Colonic mucosa (tissue), 4 donors: ENCODE results near the gene SRSF9. TPM values are rescaled to one million over a fixed set of nuclear protein-coding genes. Genes with fewer than 3 reads are reported as not detected.
A peak's percentile ranks its signal among the peaks of the same experiment; 100 is the strongest.

Experiments used
- DNase-seq: peaks from one replicate; pipeline ENCODE4 v3.0.0-alpha.2; 2020
- H3K27ac ChIP-seq: fragments of 200-600 bp; one replicate; pipeline ENCODE4 v1.8.0; 2021
- H3K27me3 ChIP-seq: fragments of 200-600 bp; one replicate; pipeline ENCODE4 v1.8.0; 2021
- H3K36me3 ChIP-seq: fragments of 200-600 bp; one replicate; pipeline ENCODE4 v1.8.0; 2021
- H3K4me1 ChIP-seq: fragments of 200-600 bp; one replicate; pipeline ENCODE4 v1.8.0; 2021; ENCODE audit warnings: mild to moderate bottlenecking
- H3K4me3 ChIP-seq: fragments of 200-600 bp; one replicate; pipeline ENCODE4 v1.8.0; 2021
- H3K9ac ChIP-seq, 2 donors: one replicate each; pipeline ENCODE4 v1.7.0; 2013; ENCODE audit warnings: control low read depth in 2 of 2, low read depth in 2 of 2, low read length in 2 of 2
- H3K9me3 ChIP-seq: fragments of 200-600 bp; one replicate; pipeline ENCODE4 v1.8.0; 2021
- CTCF ChIP-seq: fragments of 200-600 bp; IDR thresholded peaks from one replicate; pipeline ENCODE4 v1.8.0; 2022; ENCODE audit warnings: antibody characterized with exemption, mild to moderate bottlenecking
- intact Hi-C: fragments of 100-400 bp; cut with DNase I; formaldehyde crosslinking; loops from one replicate; pipeline ENCODE4 v1.14.1; 2022
- total RNA-seq, 2 donors: library from RNA; stranded (reverse); fragmentation: NEBNext Ultra II Directional in 1 of 2; extraction: Animal tissue kit (Norgen Biotek cat#: 25700) in 1 of 2; gene quantifications; one replicate each; pipeline ENCODE4 v1.2.1, GENCODE V29; 2021
- donor health status: healthy.
- donor health status: DM: no; HTN: no; CAD: no.
- donor health status: DM: no; HTN: no; CAD: no.

SRSF9 gene
- total RNA-seq, 2 donors from 2014 or later: 169 to 216 TPM

DNA sequence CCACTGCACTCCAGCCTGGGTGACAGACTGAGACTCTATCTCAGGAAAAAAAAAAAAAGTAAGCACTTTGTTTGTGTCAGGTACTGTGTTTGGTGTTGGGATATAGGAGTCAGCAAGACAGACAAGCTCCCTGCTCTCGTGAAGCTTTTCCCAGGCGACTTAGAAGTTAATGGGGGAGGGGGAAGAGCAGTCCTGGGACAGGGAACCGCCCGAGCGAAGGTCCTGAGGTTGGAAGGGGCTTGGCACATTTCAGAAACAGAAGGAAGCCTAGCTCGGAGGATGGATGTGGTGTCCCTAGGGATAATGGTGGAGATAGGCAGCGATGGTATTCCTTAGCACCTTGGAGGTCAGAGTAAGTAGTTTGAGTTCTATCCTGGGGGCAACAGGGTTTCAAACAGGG, 40.2 kb downstream of the SRSF9 start:
- Histone ChIP-seq H3K4me1 (no peaks in the 10 kb centered on the region), H3K9me3 (no peaks in the 10 kb centered on the region), H3K27ac (no peak overlapping the region), H3K36me3 (no peaks in the 10 kb centered on the region), H3K9ac (no peak overlapping the region), H3K4me3 (no peak overlapping the region), H3K27me3 (no peaks in the 10 kb centered on the region)
- no peak for TF ChIP-seq CTCF
- DNase-seq: no peak
- intact Hi-C loops: loop anchor here (2.0 kb wide), 1 partner anchor 71 kb away; no protein-coding TSS in a partner anchor

DNA sequence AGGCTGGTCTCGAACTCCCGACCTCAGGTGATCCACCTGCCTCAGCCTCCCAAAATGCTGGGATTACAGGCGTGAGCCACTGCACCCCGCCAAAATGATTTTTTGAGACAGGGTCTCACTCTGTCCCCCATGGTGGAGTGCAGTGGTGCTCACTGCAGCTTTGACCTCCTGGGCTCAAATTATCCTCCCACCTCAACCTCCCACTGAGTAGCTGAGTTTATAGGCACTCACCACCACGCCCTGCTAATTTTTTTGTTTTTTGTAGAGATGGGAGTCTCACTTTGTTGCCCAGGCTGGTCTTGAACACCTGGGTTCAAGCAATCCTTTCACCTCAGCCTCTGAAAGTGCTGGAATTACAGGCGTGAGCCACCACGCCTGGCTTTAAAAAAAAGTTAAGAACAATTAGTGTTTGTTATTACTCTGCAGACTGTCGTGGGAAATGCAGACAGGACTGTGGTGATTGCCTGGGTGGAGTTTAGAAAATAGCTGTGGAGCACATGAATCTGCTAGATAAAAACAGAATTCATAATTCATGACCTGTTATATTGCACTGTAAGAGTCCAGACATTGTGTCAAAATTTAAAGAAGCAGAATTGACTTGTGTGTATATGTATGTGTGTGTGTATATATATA, 40.8 kb downstream of the SRSF9 start:
- H3K36me3 ChIP-seq: no peaks in the 10 kb centered on the region
- no peak for TF ChIP-seq CTCF
- H3K4me3 ChIP-seq: no peak overlapping the region
- intact Hi-C loops: loop anchor here (2.0 kb wide), 1 partner anchor 70 kb away; no protein-coding TSS in a partner anchor
- H3K27me3 ChIP-seq: no peaks in the 10 kb centered on the region
- no peak overlapping the region for H3K27ac ChIP-seq
- peak; percentile 30 for DNase-seq
- no peaks in the 10 kb centered on the region for H3K4me1 ChIP-seq
- no peaks in the 10 kb centered on the region for H3K9me3 ChIP-seq
- no peak overlapping the region for H3K9ac ChIP-seq

DNA sequence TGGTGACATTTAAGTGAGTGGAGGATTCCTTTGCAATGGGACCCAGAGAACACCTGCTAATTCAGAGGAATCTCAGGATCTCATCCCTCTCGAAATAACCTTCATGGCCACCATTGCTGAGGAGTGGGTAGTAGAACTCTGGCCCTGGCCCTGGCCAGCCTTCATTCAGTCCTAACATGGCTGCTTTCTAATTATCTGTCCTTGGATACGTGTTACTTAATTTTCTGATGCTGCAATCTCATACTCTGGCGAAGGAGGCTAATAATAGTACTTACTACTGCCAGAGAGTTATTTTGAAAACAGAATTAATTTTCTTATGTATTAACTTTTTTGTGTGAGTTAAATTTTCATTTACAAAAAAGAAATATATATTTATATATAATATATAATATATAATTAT, 43.8 kb downstream of the SRSF9 start:
- TF ChIP-seq CTCF: no peak
- intact Hi-C loops: no loop called here

DNA sequence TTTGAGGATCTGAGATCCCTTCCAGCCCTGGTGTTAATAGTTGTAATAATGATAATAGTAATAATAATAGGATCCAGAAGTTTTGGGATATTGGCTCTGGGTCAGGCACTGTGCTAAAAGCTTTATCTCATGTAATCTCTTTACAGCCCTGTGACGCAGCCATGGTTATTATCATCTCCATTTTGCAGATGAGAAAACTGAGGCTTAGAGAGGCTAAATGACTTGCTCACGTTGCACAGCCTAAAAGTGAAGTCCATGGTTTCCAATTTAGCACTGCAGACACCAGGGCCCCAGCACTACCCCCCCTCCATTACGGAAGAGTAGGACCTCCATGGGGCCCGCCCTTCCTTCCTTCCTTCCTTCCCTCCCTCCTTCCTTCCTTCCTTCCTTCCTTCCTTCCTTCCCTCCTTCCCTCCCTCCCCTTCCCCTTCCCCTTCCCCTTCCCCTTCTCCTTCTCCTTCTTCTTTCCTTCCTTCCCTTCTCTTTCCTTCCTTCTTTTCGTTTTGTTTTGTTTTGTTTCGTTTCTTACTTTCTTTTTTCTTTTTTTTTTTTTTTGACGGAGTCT, 46.6 kb downstream of the SRSF9 start:
- intact Hi-C loops: no loop called here
- Histone ChIP-seq H3K27ac (no peak overlapping the region), H3K36me3 (no peaks in the 10 kb centered on the region), H3K4me1 (no peaks in the 10 kb centered on the region), H3K9ac (no peak overlapping the region), H3K9me3 (no peaks in the 10 kb centered on the region), H3K4me3 (no peak overlapping the region), H3K27me3 (no peaks in the 10 kb centered on the region)
- TF ChIP-seq CTCF: no peak
- DNase-seq: no peak

More for the DNA sequence above, 43.8 kb downstream of the SRSF9 start:
- no peaks in the 10 kb centered on the region for H3K9me3 ChIP-seq
- no peak overlapping the region for H3K27ac ChIP-seq
- no peaks in the 10 kb centered on the region for H3K4me1 ChIP-seq
- H3K4me3 ChIP-seq: no peak overlapping the region
- no peaks in the 10 kb centered on the region for H3K36me3 ChIP-seq
- DNase-seq: no peak
- H3K9ac ChIP-seq: no peak overlapping the region
- H3K27me3 ChIP-seq: no peaks in the 10 kb centered on the region

GRCh38 chr12:120421701-120422100, 47.8 kb downstream of the SRSF9 start:
- no peaks in the 10 kb centered on the region for H3K4me1 ChIP-seq
- H3K9me3 ChIP-seq: no peaks in the 10 kb centered on the region
- H3K27me3 ChIP-seq: no peaks in the 10 kb centered on the region
- H3K36me3 ChIP-seq: no peaks in the 10 kb centered on the region
- no peak overlapping the region for H3K4me3 ChIP-seq
- no peak for TF ChIP-seq CTCF
- no peak overlapping the region for H3K27ac ChIP-seq
- H3K9ac ChIP-seq: no peak overlapping the region
- intact Hi-C loops: no loop called here
- DNase-seq: no peak
